Measurements from ENCODE around the gene TMPRSS5.
"Not testable (repeated sequence)": the region's sequence is repeated elsewhere in the genome, so short reads cannot be mapped to it uniquely, and the experiment has no call there.

The TMPRSS5 gene

GRCh38 chr11:113705871-113706655 is at the start of gene TMPRSS5:
TSS of gene TMPRSS5 (minus strand) at chr11:113706308. CDS start at chr11:113706224, 84 bp downstream.
- in situ Hi-C loops (cut with MboI; ENCODE audit: low sequenced_read_pairs): no loop called here

- in situ Hi-C loops (cut with MboI; ENCODE audit: low sequenced_read_pairs): no loop called here
Observed at GRCh38 chr11:113752932-113753331, 46.8 kb upstream of the TMPRSS5 start.

GRCh38 chr11:113736323-113736722 is 30.2 kb upstream of the TMPRSS5 start:
- in situ Hi-C loops (cut with MboI; ENCODE audit: low sequenced_read_pairs): no loop called here

GRCh38 chr11:113732092-113732491 is 26.0 kb upstream of the TMPRSS5 start:
- in situ Hi-C loops (cut with MboI; ENCODE audit: low sequenced_read_pairs): no loop called here

- in situ Hi-C loops (cut with MboI; ENCODE audit: low sequenced_read_pairs): no loop called here
Observed at GRCh38 chr11:113730887-113731726, 25.0 kb upstream of the TMPRSS5 start.

- in situ Hi-C loops (cut with MboI; ENCODE audit: low sequenced_read_pairs): no loop called here
Observed at GRCh38 chr11:113729456-113729855, 23.3 kb upstream of the TMPRSS5 start.

- in situ Hi-C loops (cut with MboI; ENCODE audit: low sequenced_read_pairs): no loop called here
Observed at GRCh38 chr11:113728814-113729213, 22.7 kb upstream of the TMPRSS5 start.

GRCh38 chr11:113725913-113726312 is 19.8 kb upstream of the TMPRSS5 start:
- in situ Hi-C loops (cut with MboI; ENCODE audit: low sequenced_read_pairs): no loop called here

GRCh38 chr11:113725407-113725806 is 19.3 kb upstream of the TMPRSS5 start:
- in situ Hi-C loops (cut with MboI; ENCODE audit: low sequenced_read_pairs): no loop called here

- in situ Hi-C loops (cut with MboI; ENCODE audit: low sequenced_read_pairs): no loop called here
Observed at GRCh38 chr11:113724778-113725177, 18.7 kb upstream of the TMPRSS5 start.

- in situ Hi-C loops (cut with MboI; ENCODE audit: low sequenced_read_pairs): no loop called here
Observed at GRCh38 chr11:113723787-113724186, 17.7 kb upstream of the TMPRSS5 start.

GRCh38 chr11:113722934-113723333 is 16.8 kb upstream of the TMPRSS5 start:
- in situ Hi-C loops (cut with MboI; ENCODE audit: low sequenced_read_pairs): no loop called here

- in situ Hi-C loops (cut with MboI; ENCODE audit: low sequenced_read_pairs): no loop called here
Observed at GRCh38 chr11:113722221-113722620, 16.1 kb upstream of the TMPRSS5 start.

GRCh38 chr11:113721462-113722066 is 15.5 kb upstream of the TMPRSS5 start:
- in situ Hi-C loops (cut with MboI; ENCODE audit: low sequenced_read_pairs): no loop called here

GRCh38 chr11:113720478-113720877 is 14.4 kb upstream of the TMPRSS5 start:
- in situ Hi-C loops (cut with MboI; ENCODE audit: low sequenced_read_pairs): not testable (repeated sequence)

GRCh38 chr11:113715882-113716625 is 9.9 kb upstream of the TMPRSS5 start:
- in situ Hi-C loops (cut with MboI; ENCODE audit: low sequenced_read_pairs): no loop called here

GRCh38 chr11:113715273-113715672 is 9.2 kb upstream of the TMPRSS5 start:
- in situ Hi-C loops (cut with MboI; ENCODE audit: low sequenced_read_pairs): no loop called here

- in situ Hi-C loops (cut with MboI; ENCODE audit: low sequenced_read_pairs): no loop called here
Observed at GRCh38 chr11:113710989-113711388, 4.9 kb upstream of the TMPRSS5 start.

GRCh38 chr11:113703551-113703950 is 2.6 kb downstream of the TMPRSS5 start:
- in situ Hi-C loops (cut with MboI; ENCODE audit: low sequenced_read_pairs): not testable (repeated sequence)

GRCh38 chr11:113701491-113701890 is 4.6 kb downstream of the TMPRSS5 start:
- in situ Hi-C loops (cut with MboI; ENCODE audit: low sequenced_read_pairs): no loop called here

- in situ Hi-C loops (cut with MboI; ENCODE audit: low sequenced_read_pairs): no loop called here
Observed at GRCh38 chr11:113698515-113698914, 7.6 kb downstream of the TMPRSS5 start.

Data from HL-60/S4 treated with retinoic acid at 250 ng/mL for 4 days and 3 days (cell line).